NCI-H1694 (cell line): ENCODE measurements around the gene RBM10.

Experiments
- DNase-seq: peaks from one replicate; lab custom pipeline; 2025; lab: John Stamatoyannopoulos, UW

The RBM10 gene

GRCh38 chrX:47235691-47236103 lies 90.7 kb downstream of the RBM10 start:
- no peak for DNase-seq
